Measurements from ENCODE around the gene SEZ6. TPM values are rescaled to one million over a fixed set of nuclear protein-coding genes. Genes with fewer than 3 reads are reported as not detected.

Gene SEZ6
- total RNA-seq, 1 experiment from 2014 or later, result not detected

DNA sequence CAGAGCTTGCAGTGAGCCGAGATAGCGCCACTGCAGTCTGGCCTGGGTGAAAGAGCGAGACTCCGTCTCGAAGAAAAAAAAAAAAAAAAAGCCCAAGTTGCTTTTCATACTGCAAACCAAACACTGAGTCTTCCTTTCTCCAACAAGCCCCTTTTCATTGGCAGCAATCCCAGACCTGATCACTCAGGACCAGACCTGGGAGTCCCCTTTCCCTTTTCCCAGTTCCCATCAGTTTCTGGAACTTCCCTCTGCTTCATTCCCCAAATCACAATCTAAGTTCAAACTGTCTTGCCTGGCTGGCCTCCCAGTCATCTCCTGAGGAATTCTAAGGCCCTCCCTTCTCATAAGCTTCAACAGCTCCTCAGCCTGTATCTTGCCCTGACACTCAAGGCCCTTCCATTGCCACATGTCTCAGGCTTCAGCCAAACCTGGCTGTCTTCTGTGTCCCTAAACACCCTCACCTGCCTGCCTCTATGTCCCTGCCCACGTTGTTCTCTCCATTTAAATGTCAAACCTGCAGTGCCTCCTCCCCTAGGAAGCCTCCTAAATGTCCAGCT, 42.7 kb downstream of the SEZ6 start:
- Histone ChIP-seq H3K9me3 (ENCODE audit: low read length) (no peaks in the 10 kb centered on the region), H3K79me2 (ENCODE audit: low read length) (no peaks in the 10 kb centered on the region), H2AFZ (ENCODE audit: low read length) (no peak overlapping the region), H3F3A (ENCODE audit: low read length, unreplicated experiment) (no peaks in the 10 kb centered on the region), H3K36me3 (ENCODE audit: low read depth, low read length) (no peaks in the 10 kb centered on the region), H3K27ac (ENCODE audit: low read length) (no peak overlapping the region), H3K4me3 (ENCODE audit: low read length) (no peak overlapping the region), H3K4me1 (ENCODE audit: insufficient read depth, low read length) (no peaks in the 10 kb centered on the region), H3K4me2 (ENCODE audit: low read length) (no peak overlapping the region), H3K9ac (ENCODE audit: low read length) (no peak overlapping the region), H3K9me2 (replicated peaks; ENCODE audit: low read length) (no peaks in the 10 kb centered on the region), H4K20me1 (ENCODE audit: low read length) (no peaks in the 10 kb centered on the region), H3K27me3 (ENCODE audit: low read length) (peaks cover 3% of the 10 kb centered on the region; the same call in 1 of the 2 replicates)
- DNase-seq (no peak), ATAC-seq (no peak)
- BruUV-seq (replicated peaks), result no TSS peak
- CTCF ChIA-PET, result interaction anchor here (0.8 to 1.1 kb wide), 4 partner anchors 80 to 217 kb away, joined by 3 to 12 read pairs (median 3); partner anchors contain the start of gene MYO18A
- POLR2A ChIA-PET (ENCODE audit: unreplicated experiment), result no interaction called here
- intact Hi-C loops (cut with micrococcal nuclease), result no loop called here
- no peak for TF ChIP-seq EZH2 (IDR thresholded peaks at IDR 0.05; ENCODE audit: low read length, unreplicated experiment)
- no peak for TF ChIP-seq EZH2phosphoT487 (IDR thresholded peaks at IDR 0.05; ENCODE audit: borderline replicate concordance, low read length)
- TF ChIP-seq, protein P1, sequence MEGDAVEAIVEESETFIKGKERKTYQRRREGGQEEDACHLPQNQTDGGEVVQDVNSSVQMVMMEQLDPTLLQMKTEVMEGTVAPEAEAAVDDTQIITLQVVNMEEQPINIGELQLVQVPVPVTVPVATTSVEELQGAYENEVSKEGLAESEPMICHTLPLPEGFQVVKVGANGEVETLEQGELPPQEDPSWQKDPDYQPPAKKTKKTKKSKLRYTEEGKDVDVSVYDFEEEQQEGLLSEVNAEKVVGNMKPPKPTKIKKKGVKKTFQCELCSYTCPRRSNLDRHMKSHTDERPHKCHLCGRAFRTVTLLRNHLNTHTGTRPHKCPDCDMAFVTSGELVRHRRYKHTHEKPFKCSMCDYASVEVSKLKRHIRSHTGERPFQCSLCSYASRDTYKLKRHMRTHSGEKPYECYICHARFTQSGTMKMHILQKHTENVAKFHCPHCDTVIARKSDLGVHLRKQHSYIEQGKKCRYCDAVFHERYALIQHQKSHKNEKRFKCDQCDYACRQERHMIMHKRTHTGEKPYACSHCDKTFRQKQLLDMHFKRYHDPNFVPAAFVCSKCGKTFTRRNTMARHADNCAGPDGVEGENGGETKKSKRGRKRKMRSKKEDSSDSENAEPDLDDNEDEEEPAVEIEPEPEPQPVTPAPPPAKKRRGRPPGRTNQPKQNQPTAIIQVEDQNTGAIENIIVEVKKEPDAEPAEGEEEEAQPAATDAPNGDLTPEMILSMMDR (conservative IDR thresholded peaks at IDR 0.05; ENCODE audit: low read depth, low read length), result no peak

DNA sequence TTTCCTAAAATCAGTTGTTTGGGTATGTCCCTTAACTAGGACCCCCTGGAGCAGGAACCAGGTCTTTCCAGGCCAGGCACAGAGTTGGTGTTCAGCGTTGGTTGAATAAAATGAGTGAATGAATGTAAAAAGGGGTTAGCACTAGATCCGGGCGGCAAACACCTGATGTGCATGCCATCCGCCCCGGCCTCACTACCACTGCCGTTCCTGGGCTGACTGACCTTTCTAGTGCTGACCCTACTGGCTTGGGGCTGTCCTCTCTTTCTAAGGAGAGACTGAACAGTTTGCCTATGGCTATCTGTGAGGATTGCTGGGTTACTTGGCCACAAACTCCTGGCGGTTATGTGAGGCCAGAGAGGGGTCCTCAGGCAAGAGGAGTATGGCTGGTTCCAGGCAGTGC, 44.4 kb downstream of the SEZ6 start:
- ChIA-PET POLR2A (ENCODE audit: unreplicated experiment) (no interaction called here), CTCF (no interaction called here)
- Histone ChIP-seq H3K27me3 (ENCODE audit: low read length) (peaks cover 3% of the 10 kb centered on the region; the same call in 1 of the 2 replicates), H2AFZ (ENCODE audit: low read length) (no peak overlapping the region), H4K20me1 (ENCODE audit: low read length) (no peaks in the 10 kb centered on the region), H3K4me3 (ENCODE audit: low read length) (no peak overlapping the region), H3K79me2 (ENCODE audit: low read length) (no peaks in the 10 kb centered on the region), H3K4me2 (ENCODE audit: low read length) (no peak overlapping the region), H3K36me3 (ENCODE audit: low read depth, low read length) (no peaks in the 10 kb centered on the region), H3K27ac (ENCODE audit: low read length) (no peak overlapping the region), H3K9ac (ENCODE audit: low read length) (no peak overlapping the region), H3K4me1 (ENCODE audit: insufficient read depth, low read length) (no peaks in the 10 kb centered on the region), H3F3A (ENCODE audit: low read length, unreplicated experiment) (no peaks in the 10 kb centered on the region), H3K9me2 (replicated peaks; ENCODE audit: low read length) (no peaks in the 10 kb centered on the region), H3K9me3 (ENCODE audit: low read length) (no peaks in the 10 kb centered on the region)
- intact Hi-C loops (cut with micrococcal nuclease), result no loop called here
- TF ChIP-seq EZH2phosphoT487 (IDR thresholded peaks at IDR 0.05; ENCODE audit: borderline replicate concordance, low read length) (no peak), EZH2 (IDR thresholded peaks at IDR 0.05; ENCODE audit: low read length, unreplicated experiment) (no peak)
- TF ChIP-seq, protein P1 (conservative IDR thresholded peaks at IDR 0.05; ENCODE audit: low read depth, low read length), result no peak
- DNase-seq (no peak), ATAC-seq (no peak)
- no TSS peak for BruUV-seq (replicated peaks)

DNA sequence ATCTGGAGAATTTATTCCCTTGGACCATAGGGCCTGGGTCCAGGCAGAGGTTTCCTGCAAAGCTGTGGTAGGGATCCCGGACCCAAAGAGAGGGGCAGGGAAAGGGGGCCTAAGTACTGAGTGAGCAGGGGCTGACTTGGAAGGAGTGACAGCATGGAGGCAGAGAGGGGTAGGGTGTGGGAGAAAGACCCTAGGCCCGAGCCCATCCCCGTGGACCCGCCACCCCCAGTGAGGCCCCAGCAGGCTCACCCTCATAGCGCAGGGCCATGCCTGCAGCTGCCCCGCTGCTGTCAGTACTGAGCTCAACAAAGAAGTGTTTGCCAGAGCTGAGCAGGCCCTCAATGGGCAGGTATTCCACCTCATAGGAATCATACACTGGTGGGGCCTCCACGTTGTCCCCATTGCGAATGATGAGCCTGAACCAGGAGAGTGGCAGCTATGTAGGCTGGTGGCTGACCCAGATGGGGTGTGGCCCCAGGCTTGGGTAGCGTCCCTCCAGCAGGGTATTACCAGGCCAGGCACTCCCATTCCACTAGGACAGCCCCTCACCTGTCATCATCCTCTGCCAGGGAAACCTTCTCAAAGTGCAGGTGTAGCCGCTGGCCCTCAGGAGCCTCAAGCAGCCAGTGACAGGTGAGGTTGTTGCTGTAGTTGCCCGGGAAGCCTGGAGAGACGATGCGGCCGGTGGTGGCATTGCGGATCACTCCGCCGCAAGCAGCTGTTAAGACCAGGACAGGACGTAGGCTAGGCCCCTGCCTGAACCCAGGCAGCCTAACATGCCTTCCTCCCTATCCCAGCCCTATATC, 45.4 kb downstream of the SEZ6 start:
- Histone ChIP-seq H3K9me3 (ENCODE audit: low read length) (no peaks in the 10 kb centered on the region), H3K9ac (ENCODE audit: low read length) (no peak overlapping the region), H2AFZ (ENCODE audit: low read length) (no peak overlapping the region), H4K20me1 (ENCODE audit: low read length) (no peaks in the 10 kb centered on the region), H3F3A (ENCODE audit: low read length, unreplicated experiment) (no peaks in the 10 kb centered on the region), H3K36me3 (ENCODE audit: low read depth, low read length) (no peaks in the 10 kb centered on the region), H3K79me2 (ENCODE audit: low read length) (no peaks in the 10 kb centered on the region), H3K9me2 (replicated peaks; ENCODE audit: low read length) (no peaks in the 10 kb centered on the region), H3K4me1 (ENCODE audit: insufficient read depth, low read length) (no peaks in the 10 kb centered on the region), H3K4me2 (ENCODE audit: low read length) (no peak overlapping the region), H3K4me3 (ENCODE audit: low read length) (no peak overlapping the region), H3K27me3 (ENCODE audit: low read length) (peaks cover 3% of the 10 kb centered on the region; the same call in 1 of the 2 replicates), H3K27ac (ENCODE audit: low read length) (no peak overlapping the region)
- TF ChIP-seq EZH2 (IDR thresholded peaks at IDR 0.05; ENCODE audit: low read length, unreplicated experiment) (no peak), EZH2phosphoT487 (IDR thresholded peaks at IDR 0.05; ENCODE audit: borderline replicate concordance, low read length) (no peak)
- TF ChIP-seq, protein P1 (conservative IDR thresholded peaks at IDR 0.05; ENCODE audit: low read depth, low read length), result no peak
- DNase-seq, result no peak
- intact Hi-C loops (cut with micrococcal nuclease), result no loop called here
- BruUV-seq (replicated peaks), result no TSS peak
- no peak for ATAC-seq
- POLR2A ChIA-PET (ENCODE audit: unreplicated experiment), result no interaction called here
- CTCF ChIA-PET, result no interaction called here
